T1000 (cell line): Measurements from ENCODE around the gene PCSK5.

Experiments
- DNase-seq: peaks from one replicate; lab custom pipeline; 2025; ENCODE audit warnings: mixed read lengths; lab: John Stamatoyannopoulos, UW

PCSK5 gene

GRCh38 chr9:75921391-75922127 lies 31.1 kb downstream of the PCSK5 start:
- no peak for DNase-seq

DNA sequence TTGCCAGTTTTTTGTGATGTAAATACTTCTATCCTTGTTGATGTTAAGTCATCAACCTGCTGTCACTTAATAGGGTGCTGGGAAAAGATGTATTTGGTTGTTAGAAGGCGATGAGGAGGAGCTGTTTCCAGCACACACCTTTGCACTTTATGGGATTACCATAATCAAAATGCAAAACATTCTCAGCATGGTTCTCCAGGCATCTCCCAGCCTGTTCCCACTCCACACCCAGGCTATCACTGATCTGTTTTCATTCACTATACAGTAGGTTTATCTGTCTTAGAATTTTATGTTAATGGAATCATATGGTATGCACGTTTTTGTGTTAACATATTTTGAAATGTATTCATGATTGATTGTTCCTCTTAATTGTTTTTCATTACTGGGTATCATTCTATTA lies 35.9 kb downstream of the PCSK5 start:
- no peak for DNase-seq

DNA sequence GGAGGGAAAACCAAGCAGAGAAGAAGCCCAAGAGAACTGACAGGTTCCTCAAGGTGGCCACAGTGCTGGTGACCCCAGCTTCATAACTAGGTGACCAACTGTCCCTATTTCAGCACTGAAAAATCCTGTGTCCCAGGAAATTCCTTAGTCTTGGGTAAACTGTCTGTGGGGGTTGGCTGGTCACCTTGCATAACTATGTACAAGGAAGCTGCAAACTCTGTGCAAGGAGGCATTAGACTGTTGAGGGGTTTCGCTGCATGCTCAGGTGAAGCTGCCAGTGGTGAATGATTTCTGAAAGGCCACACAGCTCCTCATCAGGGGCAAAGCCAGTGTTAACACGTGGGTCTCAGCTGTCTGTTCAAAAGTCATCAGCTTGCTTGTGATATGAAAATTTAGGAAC lies 36.9 kb downstream of the PCSK5 start:
- DNase-seq, result no peak

GRCh38 chr9:75930190-75930589 lies 39.7 kb downstream of the PCSK5 start:
- no peak for DNase-seq

- no peak for DNase-seq
Measured at GRCh38 chr9:75930730-75931321, 40.4 kb downstream of the PCSK5 start.

DNA sequence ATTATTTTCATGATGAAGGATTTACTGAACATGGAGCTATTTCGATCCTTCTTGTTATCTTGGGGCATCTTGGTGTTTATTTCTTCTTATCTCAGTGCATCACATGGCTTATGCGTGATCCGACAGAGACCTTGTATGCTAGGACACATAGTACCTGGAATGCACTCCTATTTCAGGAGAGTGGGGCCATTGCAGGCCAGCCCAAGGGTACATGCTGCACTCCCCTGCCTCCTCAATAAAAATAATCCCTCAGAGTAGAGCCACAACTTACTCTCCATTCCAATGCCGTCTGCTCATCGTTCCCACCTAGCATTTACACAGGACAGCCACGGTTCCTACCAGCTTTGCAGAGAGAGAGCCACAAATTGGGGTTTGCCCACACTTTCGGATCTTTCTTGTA lies 43.5 kb downstream of the PCSK5 start:
- no peak for DNase-seq

- DNase-seq, result no peak
Measured at GRCh38 chr9:75935591-75935990, 45.1 kb downstream of the PCSK5 start.

- DNase-seq, result no peak
Measured at GRCh38 chr9:75937521-75938258, 47.2 kb downstream of the PCSK5 start.

DNA sequence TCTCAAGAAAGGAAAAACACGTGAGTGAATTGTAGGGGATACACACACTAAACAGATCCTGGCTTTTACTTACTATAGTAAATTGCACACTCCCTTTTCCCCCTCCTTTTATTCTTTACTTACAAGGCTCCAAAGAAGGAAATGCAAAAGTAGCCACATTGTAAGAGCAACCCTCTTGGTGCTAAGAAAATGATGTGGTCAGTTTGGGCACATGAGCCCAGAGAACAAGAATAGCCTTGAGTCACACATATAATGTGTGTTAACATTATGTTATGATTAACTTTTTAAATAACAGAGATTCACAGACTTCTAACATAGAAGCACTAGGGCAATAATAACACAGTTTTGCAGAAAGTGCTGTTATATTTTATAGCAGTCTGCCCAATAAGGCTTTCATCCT lies 48.5 kb downstream of the PCSK5 start:
- no peak for DNase-seq

DNA sequence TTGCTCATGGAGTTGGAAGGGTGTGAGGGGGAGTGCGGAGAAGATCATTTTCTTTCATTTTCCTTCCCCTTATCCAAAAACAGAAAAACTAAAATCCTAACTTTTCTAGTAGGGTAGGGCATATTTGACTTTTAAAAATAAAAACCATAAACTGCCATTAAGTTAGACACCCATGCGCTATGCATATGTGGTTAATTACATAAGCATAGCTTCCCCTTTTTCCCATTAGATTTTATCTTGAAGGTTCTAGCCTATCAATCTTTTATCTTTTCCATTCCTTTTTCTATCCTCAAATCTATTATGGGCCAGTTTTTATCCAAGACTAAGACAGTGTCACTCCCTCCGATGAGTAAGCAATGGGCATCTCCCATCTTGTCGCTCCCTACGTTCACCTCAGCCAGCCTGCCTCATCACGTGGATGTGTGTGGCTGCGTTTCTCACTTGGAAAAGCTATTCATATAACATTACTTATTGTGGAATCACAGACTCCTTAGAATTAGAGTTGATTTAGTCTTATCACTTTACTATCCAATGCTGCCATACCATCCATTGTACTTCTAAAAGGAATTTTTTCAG lies 49.2 kb downstream of the PCSK5 start:
- no peak for DNase-seq

- DNase-seq, result no peak
Measured at GRCh38 chr9:75941066-75941465, 50.6 kb downstream of the PCSK5 start.

- DNase-seq, result no peak
Measured at GRCh38 chr9:75941577-75942311, 51.3 kb downstream of the PCSK5 start.

GRCh38 chr9:75946766-75947165 lies 56.3 kb downstream of the PCSK5 start:
- DNase-seq, result no peak

- no peak for DNase-seq
Measured at GRCh38 chr9:75947233-75947632, 56.8 kb downstream of the PCSK5 start.

- DNase-seq, result no peak
Measured at GRCh38 chr9:75950998-75951397, 60.5 kb downstream of the PCSK5 start.

- DNase-seq, result no peak
Measured at GRCh38 chr9:75953218-75953617, 62.7 kb downstream of the PCSK5 start.

- no peak for DNase-seq
Measured at GRCh38 chr9:75956161-75956560, 65.7 kb downstream of the PCSK5 start.

DNA sequence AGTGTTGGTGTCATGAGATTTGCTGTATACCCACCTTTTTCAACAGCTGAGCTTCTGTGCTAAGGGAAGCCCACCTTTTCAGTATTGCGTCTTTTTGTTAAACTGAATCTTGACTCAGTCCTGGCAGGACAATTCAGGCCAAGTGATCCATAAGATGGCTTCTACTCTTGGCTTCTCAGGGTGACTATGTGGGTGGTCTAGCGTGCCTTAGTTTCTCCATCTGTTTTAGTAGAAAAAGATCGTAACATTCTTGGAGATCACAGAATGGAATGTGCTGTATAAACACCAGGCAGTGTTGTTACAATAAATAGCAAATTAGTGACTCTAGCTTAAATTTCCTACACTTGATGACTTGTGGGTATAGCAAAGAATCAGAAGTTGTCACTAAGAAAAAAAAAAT lies 66.6 kb downstream of the PCSK5 start:
- DNase-seq, result no peak

DNA sequence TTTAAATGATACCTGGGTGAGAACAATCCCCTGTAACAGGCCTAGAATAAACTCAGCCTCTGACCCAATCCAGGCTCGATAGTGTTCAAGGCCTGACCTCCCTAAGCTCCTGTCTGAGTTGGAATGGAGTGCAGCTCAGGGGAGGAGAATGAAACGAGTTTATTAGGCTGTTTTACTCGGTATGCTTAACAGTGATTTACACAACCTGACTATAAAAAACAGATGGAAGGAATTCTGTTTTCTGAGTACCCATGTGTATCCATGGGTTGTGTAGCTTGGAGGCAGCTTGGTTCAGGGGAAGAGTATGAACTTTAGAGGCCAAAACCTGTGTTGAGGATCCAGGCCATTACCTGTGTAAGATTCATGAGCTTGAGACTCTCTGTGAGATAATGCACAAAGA lies 67.8 kb downstream of the PCSK5 start:
- DNase-seq, result no peak

GRCh38 chr9:75960551-75960950 lies 70.1 kb downstream of the PCSK5 start:
- DNase-seq, result no peak

- DNase-seq, result no peak
Measured at GRCh38 chr9:75962013-75962661, 71.7 kb downstream of the PCSK5 start.

- DNase-seq, result no peak
Measured at GRCh38 chr9:75962662-75963036, 72.2 kb downstream of the PCSK5 start.
